Measurements from ENCODE around the gene NSUN5. TPM values are rescaled to one million over a fixed set of nuclear protein-coding genes. Genes with fewer than 3 reads are reported as not detected.
A peak's percentile ranks its signal among the peaks of the same experiment; 100 is the strongest.
"Not testable (repeated sequence)": the region's sequence is repeated elsewhere in the genome, so short reads cannot be mapped to it uniquely, and the experiment has no call there.

NSUN5 gene
- total RNA-seq, 4 donors from 2014 or later, result 21.6 to 31.5 (median 27.1) TPM

GRCh38 chr7:73314271-73314670 is 5.6 kb upstream of the NSUN5 start:
- Histone ChIP-seq H3K4me1 (peaks cover under 1 to 4% (median 2%) of the 10 kb centered on the region in 4 donors), H3K9me3 (no peaks in the 10 kb centered on the region), H3K36me3 (no peaks in the 10 kb centered on the region), H3K4me3 (no peak overlapping the region), H3K27ac (replicated peaks in 1 of 4) (no peak overlapping the region), H3K27me3 (no peaks in the 10 kb centered on the region)
- TF ChIP-seq CTCF (IDR thresholded peaks at IDR 0.05), result no peak
- TF ChIP-seq POLR2A (IDR thresholded peaks at IDR 0.05; ENCODE audit: low read depth), result no peak
- no peak for DNase-seq (ENCODE audit: extremely low spot score)
- whole genome bisulfite sequencing, result 82% methylated on average over 5 of the region's 5 CpGs
- intact Hi-C loops (cut with DNase I), result no loop called here

DNA sequence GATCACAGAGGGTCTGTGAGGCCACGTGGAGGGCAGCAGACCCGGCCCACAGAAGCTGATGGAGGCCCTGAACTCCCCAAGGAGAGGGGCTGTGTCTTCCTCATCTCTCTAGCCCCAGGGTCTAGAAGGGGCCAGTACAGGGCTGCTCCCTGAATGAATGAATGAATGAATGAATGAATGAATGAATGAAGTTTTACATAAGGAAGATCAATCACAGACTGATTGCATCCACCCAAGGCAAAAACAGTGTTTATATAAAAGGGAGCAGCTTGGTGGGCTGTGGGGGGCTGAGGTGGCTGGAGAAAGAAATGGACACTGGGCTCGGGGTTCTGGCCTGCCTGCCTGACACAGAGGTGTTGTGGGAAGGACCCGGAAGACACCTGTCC is 4.9 kb upstream of the NSUN5 start:
- Histone ChIP-seq H3K27ac (replicated peaks in 1 of 4) (no peak overlapping the region), H3K36me3 (no peaks in the 10 kb centered on the region), H3K27me3 (no peaks in the 10 kb centered on the region), H3K4me1 (peaks cover 5 to 10% (median 8%) of the 10 kb centered on the region in 4 donors), H3K9me3 (no peaks in the 10 kb centered on the region), H3K4me3 (no peak overlapping the region)
- no peak for DNase-seq (ENCODE audit: extremely low spot score)
- TF ChIP-seq POLR2AphosphoS5 (IDR thresholded peaks at IDR 0.05), result no peak
- TF ChIP-seq POLR2A (IDR thresholded peaks at IDR 0.05; ENCODE audit: low read depth), result no peak
- TF ChIP-seq EP300 (IDR thresholded peaks at IDR 0.05), result no peak
- no peak for TF ChIP-seq CTCF (IDR thresholded peaks at IDR 0.05)
- WGBS, result 76% methylated on average over 4 of the region's 4 CpGs
- intact Hi-C loops (cut with DNase I), result no loop called here

DNA sequence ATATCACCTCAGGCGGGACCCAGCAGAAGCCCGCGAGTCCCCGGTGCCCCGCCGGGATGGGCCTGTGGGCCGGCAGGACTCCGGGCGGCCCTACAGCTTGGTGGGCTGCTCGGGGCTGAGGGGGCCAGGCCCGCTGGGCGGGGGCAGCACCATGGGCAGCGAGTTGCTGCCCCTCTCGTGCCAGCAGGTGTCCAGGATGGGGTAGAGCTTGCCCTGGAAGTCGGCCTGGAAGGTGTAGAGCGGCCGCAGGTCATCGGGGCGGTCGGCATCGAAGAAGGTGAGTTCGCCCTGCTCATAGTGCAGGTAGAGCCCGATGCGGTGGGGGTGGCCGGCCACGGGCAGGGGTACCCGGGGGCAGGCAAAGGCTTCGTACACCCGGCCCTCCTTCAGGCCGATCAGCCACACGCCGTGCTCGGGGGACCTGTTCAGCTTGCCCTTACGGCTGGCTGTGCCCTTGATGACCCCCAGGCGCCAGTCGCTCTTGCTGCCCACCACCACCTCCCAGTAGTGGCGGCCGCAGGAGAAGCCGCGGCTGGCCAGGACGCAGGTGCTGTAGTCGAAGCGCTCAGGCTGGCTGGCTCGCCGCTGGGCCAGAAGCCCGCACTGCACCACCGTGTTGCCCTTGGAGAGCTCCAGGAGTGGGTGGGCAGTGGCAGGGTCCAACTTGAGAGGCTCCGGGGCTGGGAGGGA is 4.3 kb upstream of the NSUN5 start:
- Histone ChIP-seq H3K4me1 (peaks cover 6 to 15% (median 10%) of the 10 kb centered on the region in 4 donors), H3K27ac (replicated peaks in 1 of 4) (no peak overlapping the region), H3K36me3 (no peaks in the 10 kb centered on the region), H3K4me3 (no peak overlapping the region), H3K9me3 (no peaks in the 10 kb centered on the region), H3K27me3 (no peaks in the 10 kb centered on the region)
- no peak for DNase-seq (ENCODE audit: extremely low spot score)
- intact Hi-C loops (cut with DNase I), result no loop called here
- no peak for TF ChIP-seq POLR2AphosphoS5 (IDR thresholded peaks at IDR 0.05)
- no peak for TF ChIP-seq CTCF (IDR thresholded peaks at IDR 0.05)
- TF ChIP-seq POLR2A (IDR thresholded peaks at IDR 0.05; ENCODE audit: low read depth), result no peak
- no peak for TF ChIP-seq EP300 (IDR thresholded peaks at IDR 0.05)
- 93% methylated on average over 17 of the region's 48 CpGs for WGBS

GRCh38 chr7:73311421-73311820 is 2.8 kb upstream of the NSUN5 start:
- WGBS, result 71% methylated on average over 5 of the region's 7 CpGs

GRCh38 chr7:73308074-73308664 is 457 bp downstream of the NSUN5 start:
- DNase-seq (ENCODE audit: extremely low spot score), result no peak
- intact Hi-C loops (cut with DNase I), result no loop called here
- Histone ChIP-seq H3K4me3 (peak overlapping the region; percentile 69 to 92 (median 84)), H3K27me3 (no peaks in the 10 kb centered on the region), H3K4me1 (peaks cover 11 to 23% (median 17%) of the 10 kb centered on the region in 4 donors), H3K36me3 (peaks cover 13 to 41% (median 29%) of the 10 kb centered on the region in 4 donors), H3K27ac (replicated peaks in 1 of 4) (peak overlapping the region; percentile 75 to 81 (median 76)), H3K9me3 (no peaks in the 10 kb centered on the region)
- 51% methylated on average over 10 of the region's 43 CpGs for WGBS
- no peak for TF ChIP-seq POLR2A (IDR thresholded peaks at IDR 0.05; ENCODE audit: low read depth)
- TF ChIP-seq POLR2AphosphoS5 (IDR thresholded peaks at IDR 0.05), result no peak
- no peak for TF ChIP-seq CTCF (IDR thresholded peaks at IDR 0.05)

More at GRCh38 chr7:73311421-73311820, 2.8 kb upstream of the NSUN5 start:
- H3K27ac ChIP-seq (replicated peaks in 1 of 4); H3K36me3 ChIP-seq; H3K9me3 ChIP-seq; H3K27me3 ChIP-seq; DNase-seq (ENCODE audit: extremely low spot score); intact Hi-C loops (cut with DNase I); H3K4me3 ChIP-seq: not testable (repeated sequence)
- peaks cover 11 to 23% (median 17%) of the 10 kb centered on the region in 4 donors for H3K4me1 ChIP-seq

All from esophagus muscularis mucosa (tissue), 4 donors.